A673 (cell line): ENCODE data around the gene ARHGAP35. TPM values are rescaled to one million over a fixed set of nuclear protein-coding genes. Genes with fewer than 3 reads are reported as not detected.

Source experiments
- BruUV-seq: library from RNA; stranded (reverse); fragments of 400-500 nt; replicated peaks from 2 replicates; lab custom pipeline; 2021; lab: Mats Ljungman, UMichigan
- CTCF ChIA-PET: fragments of 300-600 bp; sonication (Branson Sonifier 250); formaldehyde crosslinking; loops from one replicate; lab custom pipeline; 2022; ENCODE audit warnings: antibody characterized with exemption; lab: Charles Lee
- POLR2A ChIA-PET: fragments of 300-600 bp; sonication (Branson Sonifier 250); formaldehyde crosslinking; loops from one replicate; lab custom pipeline; 2022; ENCODE audit warnings: antibody characterized with exemption; ENCODE audit not compliant: low non-redundant PET; lab: Charles Lee
- DNase-seq: peaks from one replicate; pipeline ENCODE4 v3.0.0-alpha.2; 2015; ENCODE audit warnings: low spot score
- H3K27ac ChIP-seq: fragments of 200-600 bp; sonication (generic); 2 replicates; pipeline ENCODE4 v1.5.1; 2016; ENCODE audit warnings: mixed run types, low read depth, mild to moderate bottlenecking, mixed read lengths, antibody characterized with exemption, low read length; ENCODE audit not compliant: poor library complexity, severe bottlenecking
- H3K27me3 ChIP-seq: fragments of 200-600 bp; sonication (generic); replicated peaks from 2 replicates; pipeline ENCODE4 v1.6.1; 2017; ENCODE audit warnings: mixed run types, low read depth, mild to moderate bottlenecking, mixed read lengths, antibody characterized with exemption, low read length; ENCODE audit not compliant: insufficient read depth, poor library complexity
- H3K36me3 ChIP-seq: fragments of 200-600 bp; sonication (generic); 2 replicates; pipeline ENCODE4 v1.6.1; 2016; ENCODE audit warnings: mixed run types, mild to moderate bottlenecking, mixed read lengths, antibody characterized with exemption, low read length; ENCODE audit not compliant: insufficient read depth, poor library complexity, severe bottlenecking
- H3K4me1 ChIP-seq: fragments of 200-600 bp; sonication (generic); 2 replicates; pipeline ENCODE4 v1.6.1; 2017; ENCODE audit warnings: mixed run types, mild to moderate bottlenecking, mixed read lengths, antibody characterized with exemption, low read length; ENCODE audit not compliant: insufficient read depth, poor library complexity, severe bottlenecking
- H3K4me3 ChIP-seq: fragments of 200-600 bp; sonication (generic); 2 replicates; pipeline ENCODE4 v1.5.1; 2016; ENCODE audit warnings: low read depth, mixed run types, mild to moderate bottlenecking, mixed read lengths, low read length; ENCODE audit not compliant: poor library complexity, severe bottlenecking
- H3K9me3 ChIP-seq: fragments of 200-600 bp; sonication (generic); 2 replicates; pipeline ENCODE4 v1.6.1; 2016; ENCODE audit warnings: mixed run types, low read depth, mild to moderate bottlenecking, mixed read lengths, antibody characterized with exemption, low read length; ENCODE audit not compliant: poor library complexity, severe bottlenecking
- CTCF ChIP-seq: fragments of 300-800, 200-600 bp; sonication (generic); conservative IDR thresholded peaks from 2 replicates; pipeline ENCODE4 v1.5.1; 2017; ENCODE audit warnings: low read depth, mild to moderate bottlenecking, antibody characterized with exemption, low read length, moderate library complexity, mixed read lengths
- EZH2 ChIP-seq: fragments of 200-600 bp; sonication (generic); IDR thresholded peaks from 2 replicates; pipeline ENCODE4 v1.6.1; 2017; ENCODE audit warnings: borderline replicate concordance, low read depth, mild to moderate bottlenecking, mixed read lengths, antibody characterized with exemption, low read length; ENCODE audit not compliant: poor library complexity, severe bottlenecking
- intact Hi-C: fragments of 100-400 bp; cut with micrococcal nuclease; formaldehyde crosslinking; loops from one replicate; pipeline ENCODE4 v1.10.0; 2022; ENCODE audit not compliant: unreplicated experiment
- total RNA-seq: library from RNA; stranded (reverse); gene quantifications from 2 replicates; pipeline ENCODE4 v1.2.3, GENCODE V29; 2021

The ARHGAP35 gene
- total RNA-seq, 1 experiment from 2014 or later: 76.7 TPM

- ChIA-PET POLR2A (no interaction called here), CTCF (interaction anchor here (0.6 to 1.7 kb wide), 6 partner anchors 12 to 439 kb away, joined by 3 to 12 read pairs (median 4); no protein-coding TSS in a partner anchor)
- BruUV-seq: no TSS peak
- peak overlapping the region; percentile 45 for H3K4me3 ChIP-seq
- H3K9me3 ChIP-seq: no peaks in the 10 kb centered on the region
- intact Hi-C loops: loop anchor here (1.0 to 10.0 kb wide), 2 partner anchors 135 to 388 kb away; no protein-coding TSS in a partner anchor
- no peaks in the 10 kb centered on the region for H3K27me3 ChIP-seq
- peak; percentile 98 for DNase-seq
- peaks cover 25% of the 10 kb centered on the region for H3K4me1 ChIP-seq
- no peak for TF ChIP-seq EZH2
- TF ChIP-seq CTCF: peak; percentile 91
- H3K36me3 ChIP-seq: no peaks in the 10 kb centered on the region
- H3K27ac ChIP-seq: peak overlapping the region; percentile 87
These were observed 4.5 kb upstream of the ARHGAP35 start for GRCh38 chr19:46856062-46857022.

GRCh38 chr19:46859637-46860124 lies 1.1 kb upstream of the ARHGAP35 start:
- peak overlapping the region; percentile 88 for H3K4me3 ChIP-seq
- no peaks in the 10 kb centered on the region for H3K36me3 ChIP-seq
- H3K4me1 ChIP-seq: peaks cover 40% of the 10 kb centered on the region
- H3K27ac ChIP-seq: peak overlapping the region; percentile 100
- DNase-seq: peak; percentile 98
- ChIA-PET POLR2A (no interaction called here), CTCF (no interaction called here)
- intact Hi-C loops: loop anchor here (1.0 to 10.0 kb wide), 2 partner anchors 254 to 385 kb away; partner anchors contain the start of gene ZC3H4
- H3K9me3 ChIP-seq: no peaks in the 10 kb centered on the region
- H3K27me3 ChIP-seq: no peaks in the 10 kb centered on the region
- TF ChIP-seq CTCF (no peak), EZH2 (no peak)
- BruUV-seq: TSS peak; percentile 83

- CTCF ChIA-PET: no interaction called here
- H3K9me3 ChIP-seq: no peaks in the 10 kb centered on the region
These were observed 512 bp upstream of the ARHGAP35 start for GRCh38 chr19:46860125-46860845.

More at GRCh38 chr19:46860125-46860845, 512 bp upstream of the ARHGAP35 start:
- peak overlapping the region; percentile 100 for H3K27ac ChIP-seq
- no TSS peak for BruUV-seq
- DNase-seq: peak; percentile 100
- peak overlapping the region; percentile 88 for H3K4me3 ChIP-seq
- POLR2A ChIA-PET: interaction anchor here (0.6 to 0.7 kb wide), 2 partner anchors 85 to 115 kb away, joined by 4 read pairs; no protein-coding TSS in a partner anchor
- intact Hi-C loops: loop anchor here (1.0 kb wide), 1 partner anchor 253 kb away; the partner anchor contains the start of gene ZC3H4
- TF ChIP-seq CTCF: no peak
- TF ChIP-seq EZH2: no peak
- H3K36me3 ChIP-seq: peaks cover under 1% of the 10 kb centered on the region
- H3K4me1 ChIP-seq: peaks cover 43% of the 10 kb centered on the region
- no peaks in the 10 kb centered on the region for H3K27me3 ChIP-seq
